Endothelial cell of umbilical vein (primary cell): ENCODE data around the gene PPFIA3. TPM values are rescaled to one million over a fixed set of nuclear protein-coding genes. Genes with fewer than 3 reads are reported as not detected.

ENCODE experiments used
- BruUV-seq: library from RNA; stranded (reverse); fragments of 400-500 nt; replicated peaks from 2 replicates; lab custom pipeline; 2021; lab: Mats Ljungman, UMichigan
- CTCF ChIA-PET: fragments of 300-600, 350-600 bp; sonication (Branson Sonifier 250); formaldehyde crosslinking; loops from one replicate; lab custom pipeline; 2021; ENCODE audit warnings: antibody characterized with exemption, inconsistent platforms; lab: Charles Lee
- POLR2A ChIA-PET: fragments of 300-600, 350-600 bp; sonication (Branson Sonifier 250); formaldehyde crosslinking; loops from one replicate; lab custom pipeline; 2021; ENCODE audit warnings: antibody characterized with exemption, inconsistent platforms; lab: Charles Lee
- DNase-seq: peaks from one replicate; pipeline ENCODE4 v3.0.0-alpha.2; 2011; ENCODE audit warnings: low read depth, low spot score
- FAIRE-seq: peaks from 2 replicates; lab custom pipeline; 2011; peaks lifted over from hg19 to GRCh38; lab: Jason Lieb, UNC
- H2AFZ ChIP-seq: 2 replicates; pipeline ENCODE4 v1.6.0; 2012; ENCODE audit warnings: low read depth, low read length, control low read depth, inconsistent platforms
- H3K27ac ChIP-seq: 2 replicates; pipeline ENCODE4 v1.5.1; 2011; ENCODE audit warnings: low read depth, mild to moderate bottlenecking, control low read depth, low read length, moderate library complexity; ENCODE audit not compliant: insufficient read depth
- H3K27me3 ChIP-seq, 2 experiments: 2 replicates each; pipeline versions ENCODE4 v1.6.0 to v1.6.1; 2011; ENCODE audit warnings: low read length in 2 of 2, mixed read lengths in 1 of 2; ENCODE audit not compliant: control insufficient read depth in 2 of 2, insufficient read depth in 2 of 2
- H3K36me3 ChIP-seq, 2 experiments: 2 replicates in 1 of 2; 3 replicates in 1 of 2; pipeline ENCODE4 v1.5.1; 2011; ENCODE audit warnings: low read length in 2 of 2, mild to moderate bottlenecking in 1 of 2, moderate library complexity in 1 of 2; ENCODE audit not compliant: control insufficient read depth in 2 of 2, insufficient read depth in 2 of 2; ENCODE audit errors: extremely low read depth in 1 of 2
- H3K4me1 ChIP-seq: 3 replicates; pipeline ENCODE4 v1.5.1; 2011; ENCODE audit warnings: mild to moderate bottlenecking, low read length; ENCODE audit not compliant: control insufficient read depth, insufficient read depth; ENCODE audit errors: extremely low read depth
- H3K4me2 ChIP-seq: 2 replicates; pipeline ENCODE4 v1.6.1; 2011; ENCODE audit warnings: low read length, control low read depth, mixed read lengths; ENCODE audit not compliant: insufficient read depth
- H3K4me3 ChIP-seq, 3 experiments: fragments of 200-600 bp in 1 of 3; sonication (generic), shearing (Covaris generic) in 1 of 3; replicated peaks in 1 of 3; 2 replicates each; pipeline ENCODE4 v1.5.1; 2011 to 2016; ENCODE audit warnings: control low read depth in 3 of 3, low read length in 3 of 3, mild to moderate bottlenecking in 2 of 3, inconsistent platforms in 1 of 3, low read depth in 1 of 3, moderate library complexity in 1 of 3; ENCODE audit not compliant: insufficient read depth in 1 of 3
- H3K79me2 ChIP-seq: 2 replicates; pipeline ENCODE4 v1.6.0; 2012; ENCODE audit warnings: low read length, inconsistent platforms; ENCODE audit not compliant: control insufficient read depth, insufficient read depth
- H3K9ac ChIP-seq: replicated peaks from 2 replicates; pipeline ENCODE3; 2011; ENCODE audit warnings: low read length, control low read depth; ENCODE audit not compliant: insufficient read depth; ENCODE audit errors: extremely low read depth
- H3K9me1 ChIP-seq: replicated peaks from 3 replicates; pipeline ENCODE4 v1.6.0; 2011; ENCODE audit warnings: mild to moderate bottlenecking, low read length; ENCODE audit not compliant: control insufficient read depth, insufficient read depth; ENCODE audit errors: extremely low read depth
- H3K9me3 ChIP-seq: replicated peaks from 2 replicates; pipeline ENCODE4 v1.5.1; 2012; ENCODE audit warnings: low read length, inconsistent platforms; ENCODE audit not compliant: control insufficient read depth, insufficient read depth
- H4K20me1 ChIP-seq: replicated peaks from 2 replicates; pipeline ENCODE3; 2011; ENCODE audit warnings: mild to moderate bottlenecking, low read length; ENCODE audit not compliant: control insufficient read depth, insufficient read depth; ENCODE audit errors: extremely low read depth
- EZH2 ChIP-seq: IDR thresholded peaks from 2 replicates; pipeline ENCODE4 v1.6.1; 2012; ENCODE audit warnings: borderline replicate concordance, low read depth, mild to moderate bottlenecking, moderate library complexity, low read length, inconsistent platforms; ENCODE audit not compliant: severe bottlenecking
- FOS ChIP-seq: IDR thresholded peaks from 2 replicates; pipeline ENCODE4 v1.6.1; 2011; ENCODE audit warnings: mild to moderate bottlenecking, low read length, moderate library complexity, borderline replicate concordance; ENCODE audit not compliant: insufficient read depth
- GATA2 ChIP-seq: IDR thresholded peaks from 2 replicates; pipeline ENCODE4 v1.7.0; 2011; ENCODE audit warnings: low read depth, mild to moderate bottlenecking, moderate library complexity, mixed read lengths, low read length; ENCODE audit not compliant: insufficient read length, insufficient read depth
- MYC ChIP-seq: IDR thresholded peaks from one replicate; pipeline ENCODE4 v1.6.1; 2011; ENCODE audit warnings: mild to moderate bottlenecking, low read depth, low read length
- POLR2AphosphoS5 ChIP-seq: IDR thresholded peaks from 2 replicates; pipeline ENCODE4 v1.6.1; 2012; ENCODE audit warnings: low read depth, mild to moderate bottlenecking, control low read depth, low read length, moderate library complexity; ENCODE audit not compliant: insufficient read depth
- dilution Hi-C: fragments of 300-500 bp; cut with MboI; formaldehyde crosslinking; loops from one replicate; pipeline ENCODE4 v1.15.0; 2019; ENCODE audit warnings: low sequenced_read_pairs; ENCODE audit not compliant: extremely low pct_ligation_motif_present
- intact Hi-C: fragments of 100-400 bp; cut with micrococcal nuclease; formaldehyde crosslinking; loops from one replicate; pipeline ENCODE4 v1.10.0; 2022
- polyA plus RNA-seq, 4 experiments: library from polyadenylated mRNA; depleted of rRNA in 3 of 4; stranded (reverse) in 3 of 4; unstranded in 1 of 4; fragments of >200 nt; gene quantifications; 2 replicates each; pipeline versions ENCODE4 v1.2.1 to v1.2.3, GENCODE V29; 2011 to 2012; ENCODE audit warnings: missing spikeins in 1 of 4
- total RNA-seq: library from RNA; stranded (reverse); gene quantifications from 2 replicates; pipeline ENCODE4 v1.2.3, GENCODE V29; 2021
- TF ChIP-seq, protein P1 (sequence below), 2 donors: IDR thresholded peaks; 1 replicate in 1 of 2; 2 replicates in 1 of 2; pipeline ENCODE4 v1.5.1; 2011; ENCODE audit warnings: low read length in 2 of 2, mild to moderate bottlenecking in 2 of 2, moderate library complexity in 2 of 2, control low read depth in 1 of 2, inconsistent platforms in 1 of 2, low read depth in 1 of 2; ENCODE audit not compliant: insufficient read depth in 1 of 2; ENCODE audit errors: extremely low read depth in 1 of 2

Gene PPFIA3
- total and polyA plus RNA-seq, 2 donors (not counting 3 experiments of a cell fraction or from before 2014, with no cell fraction given) = 1.3 to 2.0 TPM

DNA sequence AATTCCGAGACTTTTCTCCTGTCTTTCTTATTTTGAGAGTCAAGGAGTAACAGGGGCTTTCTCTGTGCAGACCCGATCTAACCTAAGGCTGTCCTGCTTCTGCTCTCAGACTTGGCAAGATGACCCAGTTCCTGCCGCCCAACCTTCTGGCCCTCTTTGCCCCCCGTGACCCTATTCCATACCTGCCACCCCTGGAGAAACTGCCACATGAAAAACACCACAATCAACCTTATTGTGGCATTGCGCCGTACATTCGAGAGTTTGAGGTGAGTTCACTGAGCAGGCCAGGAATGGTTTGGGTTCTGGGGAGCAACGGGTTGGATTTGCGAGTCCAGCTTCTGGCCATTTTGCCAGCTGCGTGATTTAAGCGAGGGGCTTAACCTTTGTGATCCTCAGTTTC, 33.0 kb upstream of the PPFIA3 start:
- Histone ChIP-seq H4K20me1 (peaks cover 2% of the 10 kb centered on the region), H3K79me2 (peaks cover 49% of the 10 kb centered on the region), H3K9me1 (no peaks in the 10 kb centered on the region), H2AFZ (no peak overlapping the region), H3K27me3 (peaks cover 2 to 3% of the 10 kb centered on the region in 2 experiments), H3K36me3 (peaks cover 7 to 27% of the 10 kb centered on the region in 2 experiments), H3K27ac (peak overlapping the region; percentile 73), H3K4me2 (peak overlapping the region; percentile 85), H3K9ac (peak overlapping the region; percentile 97), H3K4me1 (peaks cover 14% of the 10 kb centered on the region), H3K9me3 (no peaks in the 10 kb centered on the region), H3K4me3 (peak overlapping the region; percentile 75 to 93 (median 89))
- no TSS peak for BruUV-seq
- DNase-seq = no peak
- TF ChIP-seq EZH2 (no peak), MYC (no peak), POLR2AphosphoS5 (no peak), FOS (no peak), GATA2 (no peak)
- TF ChIP-seq, protein P1, sequence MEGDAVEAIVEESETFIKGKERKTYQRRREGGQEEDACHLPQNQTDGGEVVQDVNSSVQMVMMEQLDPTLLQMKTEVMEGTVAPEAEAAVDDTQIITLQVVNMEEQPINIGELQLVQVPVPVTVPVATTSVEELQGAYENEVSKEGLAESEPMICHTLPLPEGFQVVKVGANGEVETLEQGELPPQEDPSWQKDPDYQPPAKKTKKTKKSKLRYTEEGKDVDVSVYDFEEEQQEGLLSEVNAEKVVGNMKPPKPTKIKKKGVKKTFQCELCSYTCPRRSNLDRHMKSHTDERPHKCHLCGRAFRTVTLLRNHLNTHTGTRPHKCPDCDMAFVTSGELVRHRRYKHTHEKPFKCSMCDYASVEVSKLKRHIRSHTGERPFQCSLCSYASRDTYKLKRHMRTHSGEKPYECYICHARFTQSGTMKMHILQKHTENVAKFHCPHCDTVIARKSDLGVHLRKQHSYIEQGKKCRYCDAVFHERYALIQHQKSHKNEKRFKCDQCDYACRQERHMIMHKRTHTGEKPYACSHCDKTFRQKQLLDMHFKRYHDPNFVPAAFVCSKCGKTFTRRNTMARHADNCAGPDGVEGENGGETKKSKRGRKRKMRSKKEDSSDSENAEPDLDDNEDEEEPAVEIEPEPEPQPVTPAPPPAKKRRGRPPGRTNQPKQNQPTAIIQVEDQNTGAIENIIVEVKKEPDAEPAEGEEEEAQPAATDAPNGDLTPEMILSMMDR (IDR thresholded peaks at IDR 0.05; ENCODE audit: extremely low read depth in 1 of 2, insufficient read depth in 1 of 2, low read depth in 1 of 2, low read length in 2 of 2) = no peak
- ChIA-PET CTCF (interaction anchor here (0.7 to 3.3 kb wide), 2 partner anchors 12 to 21 kb away, joined by 4 to 24 read pairs; no protein-coding TSS in a partner anchor), POLR2A (no interaction called here)
- FAIRE-seq = peak; percentile 44
- intact Hi-C loops = loop anchor here (5.0 kb wide), 1 partner anchor 41 kb away; no protein-coding TSS in a partner anchor
- dilution Hi-C loops = no loop called here
